Ishikawa (cell line): ENCODE results near the gene S100A14.

Source experiments
- CEBPB ChIP-seq: IDR thresholded peaks from 2 replicates; pipeline ENCODE4 v1.6.1; 2012
- CREB1 ChIP-seq: IDR thresholded peaks from 2 replicates; pipeline ENCODE4 v1.6.1; 2012; ENCODE audit warnings: low read depth
- EP300 ChIP-seq: IDR thresholded peaks from 2 replicates; pipeline ENCODE4 v1.6.1; 2012; ENCODE audit warnings: borderline replicate concordance
- FOXM1 ChIP-seq: IDR thresholded peaks from 2 replicates; pipeline ENCODE4 v1.6.1; 2012; ENCODE audit warnings: low read depth, borderline replicate concordance
- MAX ChIP-seq: IDR thresholded peaks from 2 replicates; pipeline ENCODE4 v1.6.1; 2012
- NFIC ChIP-seq: IDR thresholded peaks from 2 replicates; pipeline ENCODE4 v1.6.1; 2012
- RAD21 ChIP-seq: IDR thresholded peaks from 2 replicates; pipeline ENCODE4 v1.6.1; 2012; ENCODE audit warnings: low read depth
- REST ChIP-seq: IDR thresholded peaks from 2 replicates; pipeline ENCODE4 v1.6.1; 2012; ENCODE audit warnings: low read depth, mild to moderate bottlenecking
- TAF1 ChIP-seq: IDR thresholded peaks from 2 replicates; pipeline ENCODE4 v1.6.1; 2012; ENCODE audit warnings: low read depth, mild to moderate bottlenecking
- TCF12 ChIP-seq: IDR thresholded peaks from 2 replicates; pipeline ENCODE4 v1.6.1; 2012; ENCODE audit warnings: low read depth
- TEAD4 ChIP-seq: IDR thresholded peaks from 2 replicates; pipeline ENCODE4 v1.6.1; 2012
- USF1 ChIP-seq: IDR thresholded peaks from 2 replicates; pipeline ENCODE4 v1.6.1; 2012
- YY1 ChIP-seq: IDR thresholded peaks from 2 replicates; pipeline ENCODE4 v1.6.1; 2012; ENCODE audit warnings: low read depth
- ZBTB7A ChIP-seq: IDR thresholded peaks from 2 replicates; pipeline ENCODE4 v1.6.1; 2012; ENCODE audit warnings: low read depth

GRCh38 chr1:153597206-153597605, 18.9 kb downstream of the S100A14 start:
- TF ChIP-seq MAX = no peak
- TF ChIP-seq EP300 = no peak
- no peak for TF ChIP-seq USF1
- TF ChIP-seq FOXM1 = no peak
- TF ChIP-seq CREB1 = no peak
- TF ChIP-seq TEAD4 = no peak
- no peak for TF ChIP-seq TAF1
- no peak for TF ChIP-seq ZBTB7A
- no peak for TF ChIP-seq YY1
- TF ChIP-seq RAD21 = no peak
- no peak for TF ChIP-seq NFIC
- TF ChIP-seq CEBPB = no peak
- no peak for TF ChIP-seq TCF12
- no peak for TF ChIP-seq REST
